ENCODE measurements around the gene NAV2. TPM values are rescaled to one million over a fixed set of nuclear protein-coding genes. Genes with fewer than 3 reads are reported as not detected.

NAV2 gene
- total RNA-seq, 2 donors from 2014 or later: 26.4 to 35.5 TPM

- H3K27me3 ChIP-seq: no peaks in the 10 kb centered on the region
- peaks cover 20% of the 10 kb centered on the region for H3K4me1 ChIP-seq
- 97 to 99% methylated on average over 5 of the region's 5 CpGs for WGBS, 2 donors
- no peaks in the 10 kb centered on the region for H3K9me3 ChIP-seq
- intact Hi-C loops (cut with DNase I): no loop called here
- H3K27ac ChIP-seq: peak overlapping the region in 1 of 4 donors; percentile 71
- TF ChIP-seq POLR2A (IDR thresholded peaks at IDR 0.05): no peak
- DNase-seq (no peak), ATAC-seq (no peak)
- H3K36me3 ChIP-seq (replicated peaks in 1 of 2; ENCODE audit: insufficient read depth in 1 of 2, low read depth in 2 of 2): no peaks in the 10 kb centered on the region
- no peak overlapping the region for H3K4me3 ChIP-seq
Measured at GRCh38 chr11:19979519-19979845, 266.8 kb downstream of the NAV2 start.

GRCh38 chr11:19980388-19980787 lies 267.8 kb downstream of the NAV2 start:
- Histone ChIP-seq H3K9me3 (no peaks in the 10 kb centered on the region), H3K4me1 (peaks cover 20% of the 10 kb centered on the region), H3K27me3 (no peaks in the 10 kb centered on the region), H3K4me3 (no peak overlapping the region), H3K36me3 (replicated peaks in 1 of 2; ENCODE audit: insufficient read depth in 1 of 2, low read depth in 2 of 2) (no peaks in the 10 kb centered on the region), H3K27ac (peak overlapping the region in 3 of 4 donors; percentile 60 to 71 (median 67))
- whole genome bisulfite sequencing, 2 donors: 21 to 22% methylated on average over 1 of the region's 1 CpG
- ATAC-seq: no peak
- intact Hi-C loops (cut with DNase I): no loop called here
- TF ChIP-seq POLR2A (IDR thresholded peaks at IDR 0.05): no peak
- TF ChIP-seq, protein P1, sequence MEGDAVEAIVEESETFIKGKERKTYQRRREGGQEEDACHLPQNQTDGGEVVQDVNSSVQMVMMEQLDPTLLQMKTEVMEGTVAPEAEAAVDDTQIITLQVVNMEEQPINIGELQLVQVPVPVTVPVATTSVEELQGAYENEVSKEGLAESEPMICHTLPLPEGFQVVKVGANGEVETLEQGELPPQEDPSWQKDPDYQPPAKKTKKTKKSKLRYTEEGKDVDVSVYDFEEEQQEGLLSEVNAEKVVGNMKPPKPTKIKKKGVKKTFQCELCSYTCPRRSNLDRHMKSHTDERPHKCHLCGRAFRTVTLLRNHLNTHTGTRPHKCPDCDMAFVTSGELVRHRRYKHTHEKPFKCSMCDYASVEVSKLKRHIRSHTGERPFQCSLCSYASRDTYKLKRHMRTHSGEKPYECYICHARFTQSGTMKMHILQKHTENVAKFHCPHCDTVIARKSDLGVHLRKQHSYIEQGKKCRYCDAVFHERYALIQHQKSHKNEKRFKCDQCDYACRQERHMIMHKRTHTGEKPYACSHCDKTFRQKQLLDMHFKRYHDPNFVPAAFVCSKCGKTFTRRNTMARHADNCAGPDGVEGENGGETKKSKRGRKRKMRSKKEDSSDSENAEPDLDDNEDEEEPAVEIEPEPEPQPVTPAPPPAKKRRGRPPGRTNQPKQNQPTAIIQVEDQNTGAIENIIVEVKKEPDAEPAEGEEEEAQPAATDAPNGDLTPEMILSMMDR (IDR thresholded peaks at IDR 0.05): no peak
- no peak for DNase-seq

- H3K9me3 ChIP-seq: no peaks in the 10 kb centered on the region
- DNase-seq (peak; percentile 28 to 51 (median 47)), ATAC-seq (peak; percentile 86)
- no peak overlapping the region for H3K4me3 ChIP-seq
- intact Hi-C loops (cut with DNase I): no loop called here
- no peaks in the 10 kb centered on the region for H3K27me3 ChIP-seq
- TF ChIP-seq, protein P1 (IDR thresholded peaks at IDR 0.05): no peak
- no peak for TF ChIP-seq POLR2A (IDR thresholded peaks at IDR 0.05)
- H3K4me1 ChIP-seq: peaks cover 20% of the 10 kb centered on the region
- WGBS, 2 donors: 14 to 27% methylated on average over 8 of the region's 8 CpGs
- H3K36me3 ChIP-seq (replicated peaks in 1 of 2; ENCODE audit: insufficient read depth in 1 of 2, low read depth in 2 of 2): no peaks in the 10 kb centered on the region
- H3K27ac ChIP-seq: peak overlapping the region; percentile 57 to 75 (median 64)
Measured at GRCh38 chr11:19980957-19981669, 268.5 kb downstream of the NAV2 start.

DNA sequence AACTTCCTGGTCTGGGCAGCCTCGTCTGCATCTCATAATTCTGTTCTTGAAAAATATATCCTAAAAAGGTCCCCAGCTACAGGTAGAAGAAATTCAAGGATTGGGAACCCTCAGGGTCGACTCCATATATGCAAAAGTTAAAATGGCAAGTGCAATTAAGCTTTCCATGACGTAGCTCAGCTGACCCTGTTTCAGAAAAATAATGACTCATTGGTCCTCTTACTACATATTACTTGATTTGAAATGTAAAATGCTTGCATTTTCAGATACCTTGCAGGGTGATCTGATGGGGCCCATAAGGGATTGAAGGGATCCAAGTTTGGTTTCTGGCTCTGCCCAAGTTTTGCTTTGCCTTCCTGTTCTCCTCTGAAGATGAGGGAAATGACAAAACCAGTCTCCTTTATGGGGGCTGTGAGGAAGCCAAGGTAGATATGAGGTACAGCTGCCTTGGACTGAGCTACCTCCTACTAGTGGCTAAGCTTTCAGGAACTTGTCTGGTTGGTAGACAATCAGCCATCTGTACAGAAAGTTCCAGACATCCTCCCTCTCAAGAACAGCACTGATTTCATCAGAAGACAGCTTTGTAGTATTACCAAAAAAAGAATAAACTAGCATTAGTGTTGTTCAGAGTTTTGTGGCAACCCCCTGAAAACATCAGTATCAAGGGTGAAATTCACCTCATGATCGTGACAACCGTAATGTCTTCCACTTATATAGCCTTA lies 270.3 kb downstream of the NAV2 start:
- intact Hi-C loops (cut with DNase I): no loop called here
- Histone ChIP-seq H3K9me3 (no peaks in the 10 kb centered on the region), H3K27me3 (no peaks in the 10 kb centered on the region), H3K4me1 (peaks cover 30% of the 10 kb centered on the region), H3K4me3 (no peak overlapping the region), H3K27ac (no peak overlapping the region), H3K36me3 (replicated peaks in 1 of 2; ENCODE audit: insufficient read depth in 1 of 2, low read depth in 2 of 2) (no peaks in the 10 kb centered on the region)
- ATAC-seq (no peak), DNase-seq (no peak)
- 84 to 88% methylated on average over 5 of the region's 5 CpGs for WGBS, 2 donors
- TF ChIP-seq POLR2A (IDR thresholded peaks at IDR 0.05): no peak
- TF ChIP-seq, protein P1 (IDR thresholded peaks at IDR 0.05): no peak

GRCh38 chr11:19984048-19984742 lies 271.6 kb downstream of the NAV2 start:
- 94 to 95% methylated on average over 8 of the region's 8 CpGs for whole genome bisulfite sequencing, 2 donors
- ATAC-seq (no peak), DNase-seq (no peak)
- no peaks in the 10 kb centered on the region for H3K27me3 ChIP-seq
- no peak overlapping the region for H3K4me3 ChIP-seq
- no peak overlapping the region for H3K27ac ChIP-seq
- H3K4me1 ChIP-seq: peaks cover 30% of the 10 kb centered on the region
- H3K36me3 ChIP-seq (replicated peaks in 1 of 2; ENCODE audit: insufficient read depth in 1 of 2, low read depth in 2 of 2): no peaks in the 10 kb centered on the region
- intact Hi-C loops (cut with DNase I): no loop called here
- TF ChIP-seq, protein P1 (IDR thresholded peaks at IDR 0.05): no peak
- no peak for TF ChIP-seq POLR2A (IDR thresholded peaks at IDR 0.05)
- H3K9me3 ChIP-seq: no peaks in the 10 kb centered on the region

Data from body of pancreas (tissue), 4 donors.